MM.1S (cell line): ENCODE results near the gene FRAS1.

Source experiments
- DNase-seq: peaks from one replicate; pipeline ENCODE4 v3.0.0-alpha.2; 2015
- H2AFZ ChIP-seq: fragments of 300-600 bp; sonication (generic); 2 replicates; pipeline ENCODE4 v1.6.0; 2016; ENCODE audit warnings: antibody characterized with exemption, low read length
- H3F3A ChIP-seq: fragments of 300-600 bp; sonication (generic); 2 replicates; pipeline ENCODE4 v1.6.1; 2016; ENCODE audit warnings: mild to moderate bottlenecking, antibody characterized with exemption, low read length, moderate library complexity, mixed read lengths; ENCODE audit not compliant: insufficient read depth
- H3K27ac ChIP-seq: fragments of 300-600 bp; sonication (generic); 2 replicates; pipeline ENCODE4 v1.5.1; 2016; ENCODE audit warnings: mild to moderate bottlenecking, low read length
- H3K27me3 ChIP-seq: fragments of 300-600 bp; sonication (generic); replicated peaks from 2 replicates; pipeline ENCODE4 v1.6.0; 2016; ENCODE audit warnings: low read length; ENCODE audit not compliant: insufficient read depth
- H3K36me3 ChIP-seq: fragments of 300-600 bp; sonication (generic); replicated peaks from 2 replicates; pipeline ENCODE4 v1.6.1; 2016; ENCODE audit warnings: mild to moderate bottlenecking, low read length, mixed read lengths; ENCODE audit not compliant: insufficient read depth
- H3K4me1 ChIP-seq: fragments of 300-600 bp; sonication (generic); 2 replicates; pipeline ENCODE4 v1.6.1; 2016; ENCODE audit warnings: low read length, mixed read lengths
- H3K4me2 ChIP-seq: fragments of 300-600 bp; sonication (generic); 2 replicates; pipeline ENCODE4 v1.6.0; 2016; ENCODE audit warnings: low read depth, low read length
- H3K4me3 ChIP-seq: fragments of 300-600 bp; sonication (generic); 2 replicates; pipeline ENCODE4 v1.5.1; 2016; ENCODE audit warnings: low read length, mixed read lengths
- H3K79me2 ChIP-seq: fragments of 300-600 bp; sonication (generic); 2 replicates; pipeline ENCODE4 v1.6.1; 2016; ENCODE audit warnings: mixed run types, low read length, mixed read lengths
- H3K9ac ChIP-seq: fragments of 300-600 bp; sonication (generic); 2 replicates; pipeline ENCODE4 v1.6.1; 2016; ENCODE audit warnings: low read length, mixed read lengths
- H3K9me2 ChIP-seq: fragments of 300-600 bp; sonication (generic); replicated peaks from 2 replicates; pipeline ENCODE4 v1.6.1; 2016; ENCODE audit warnings: mild to moderate bottlenecking, low read length, mixed read lengths; ENCODE audit not compliant: insufficient read depth
- H3K9me3 ChIP-seq: fragments of 300-600 bp; sonication (generic); replicated peaks from 2 replicates; pipeline ENCODE4 v1.6.1; 2016; ENCODE audit warnings: mild to moderate bottlenecking, low read length, mixed read lengths; ENCODE audit not compliant: insufficient read depth
- H4K20me1 ChIP-seq: fragments of 300-600 bp; sonication (generic); 2 replicates; pipeline ENCODE4 v1.6.1; 2016; ENCODE audit warnings: mild to moderate bottlenecking, low read length, moderate library complexity, mixed read lengths; ENCODE audit not compliant: insufficient read depth
- CTCF ChIP-seq: fragments of 300-600 bp; sonication (generic); IDR thresholded peaks from 2 replicates; pipeline ENCODE4 v1.5.1; 2016; ENCODE audit warnings: antibody characterized with exemption, low read length, mixed read lengths
- EZH2 ChIP-seq: fragments of 300-600 bp; sonication (generic); optimal IDR thresholded peaks from 2 replicates; pipeline ENCODE3; 2017; ENCODE audit warnings: low read depth, mild to moderate bottlenecking, antibody characterized with exemption, low read length, mixed read lengths
- EZH2phosphoT487 ChIP-seq: fragments of 300-600 bp; sonication (generic); IDR thresholded peaks from 2 replicates; pipeline ENCODE4 v1.6.1; 2018; ENCODE audit warnings: antibody characterized with exemption, low read length

Gene FRAS1

DNA sequence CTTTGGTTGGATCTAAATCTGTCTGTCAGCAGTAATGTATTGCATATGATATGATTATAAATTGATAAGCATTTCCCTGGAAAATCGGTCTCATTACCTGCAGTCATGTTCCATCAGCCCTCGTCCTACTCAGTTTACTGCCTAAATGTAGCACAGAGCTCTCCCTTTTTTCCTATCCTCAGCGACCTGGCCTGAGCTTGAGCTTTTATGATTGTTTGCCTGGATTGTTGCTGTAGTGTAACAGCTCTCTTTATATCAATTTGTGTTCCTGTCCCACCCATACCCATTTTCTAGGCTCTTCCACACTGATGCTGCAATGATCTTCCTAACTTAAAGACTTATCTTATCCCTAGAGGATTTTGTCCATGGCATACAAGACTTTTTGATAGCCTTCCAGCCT is 95.7 kb downstream of the FRAS1 start:
- H3K4me2 ChIP-seq: no peak overlapping the region
- H4K20me1 ChIP-seq: no peaks in the 10 kb centered on the region
- no peak for DNase-seq
- no peaks in the 10 kb centered on the region for H3K9me2 ChIP-seq
- no peaks in the 10 kb centered on the region for H3K79me2 ChIP-seq
- no peak overlapping the region for H2AFZ ChIP-seq
- H3K36me3 ChIP-seq: no peaks in the 10 kb centered on the region
- H3K27me3 ChIP-seq: no peaks in the 10 kb centered on the region
- H3K27ac ChIP-seq: no peak overlapping the region
- TF ChIP-seq CTCF (no peak), EZH2phosphoT487 (no peak), EZH2 (no peak)
- no peak overlapping the region for H3K4me3 ChIP-seq
- no peaks in the 10 kb centered on the region for H3K9me3 ChIP-seq
- no peaks in the 10 kb centered on the region for H3F3A ChIP-seq
- no peak overlapping the region for H3K9ac ChIP-seq
- no peaks in the 10 kb centered on the region for H3K4me1 ChIP-seq

DNA sequence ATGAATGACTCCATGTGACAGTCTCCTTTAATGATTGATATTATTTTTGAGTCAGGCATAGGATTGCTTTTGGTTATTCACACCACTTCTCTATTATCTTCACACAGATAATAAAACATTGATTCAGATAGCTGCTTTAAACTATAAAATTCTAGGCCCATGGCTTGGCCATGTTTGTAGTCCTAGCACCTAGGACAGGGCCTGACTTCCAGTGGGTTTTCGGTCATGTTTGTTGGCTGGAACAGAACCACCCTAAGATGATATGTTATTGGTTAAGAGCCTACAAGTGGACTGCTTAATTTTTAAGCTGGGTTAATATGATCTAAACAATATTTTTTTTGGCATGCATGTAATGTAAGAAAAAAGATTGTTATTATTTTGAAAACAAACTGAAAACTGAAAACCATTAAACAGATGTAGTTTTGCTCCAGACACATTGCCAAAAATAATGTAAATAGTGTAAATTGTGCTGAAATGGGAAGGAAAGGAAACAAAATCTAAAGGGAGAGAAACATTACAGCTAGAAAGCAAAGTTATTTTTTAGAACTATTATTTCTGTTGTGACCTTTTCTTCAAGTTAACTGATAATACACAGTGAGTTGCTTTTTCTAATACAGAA is 98.0 kb downstream of the FRAS1 start:
- Histone ChIP-seq H3K4me1 (no peaks in the 10 kb centered on the region), H3K9me3 (no peaks in the 10 kb centered on the region), H4K20me1 (no peaks in the 10 kb centered on the region), H3K36me3 (no peaks in the 10 kb centered on the region), H3K79me2 (no peaks in the 10 kb centered on the region), H3K4me3 (no peak overlapping the region), H3K9me2 (no peaks in the 10 kb centered on the region), H3F3A (no peaks in the 10 kb centered on the region), H3K27me3 (no peaks in the 10 kb centered on the region), H3K4me2 (no peak overlapping the region), H3K9ac (no peak overlapping the region), H3K27ac (no peak overlapping the region), H2AFZ (no peak overlapping the region)
- no peak for DNase-seq
- TF ChIP-seq EZH2phosphoT487 (no peak), EZH2 (no peak), CTCF (no peak)

- H3K79me2 ChIP-seq: no peaks in the 10 kb centered on the region
- H3K27me3 ChIP-seq: no peaks in the 10 kb centered on the region
- H4K20me1 ChIP-seq: no peaks in the 10 kb centered on the region
- no peak overlapping the region for H2AFZ ChIP-seq
- no peaks in the 10 kb centered on the region for H3K4me1 ChIP-seq
- DNase-seq: no peak
- TF ChIP-seq CTCF (no peak), EZH2phosphoT487 (no peak), EZH2 (no peak)
- no peaks in the 10 kb centered on the region for H3F3A ChIP-seq
- H3K9ac ChIP-seq: no peak overlapping the region
- H3K9me2 ChIP-seq: no peaks in the 10 kb centered on the region
- H3K4me3 ChIP-seq: no peak overlapping the region
- no peak overlapping the region for H3K4me2 ChIP-seq
- H3K36me3 ChIP-seq: no peaks in the 10 kb centered on the region
- no peak overlapping the region for H3K27ac ChIP-seq
- no peaks in the 10 kb centered on the region for H3K9me3 ChIP-seq
These were observed 98.5 kb downstream of the FRAS1 start for GRCh38 chr4:78155616-78156105.
